ENCODE measurements around the gene EXOC3L1.
A peak's percentile ranks its signal among the peaks of the same experiment; 100 is the strongest.

DNA sequence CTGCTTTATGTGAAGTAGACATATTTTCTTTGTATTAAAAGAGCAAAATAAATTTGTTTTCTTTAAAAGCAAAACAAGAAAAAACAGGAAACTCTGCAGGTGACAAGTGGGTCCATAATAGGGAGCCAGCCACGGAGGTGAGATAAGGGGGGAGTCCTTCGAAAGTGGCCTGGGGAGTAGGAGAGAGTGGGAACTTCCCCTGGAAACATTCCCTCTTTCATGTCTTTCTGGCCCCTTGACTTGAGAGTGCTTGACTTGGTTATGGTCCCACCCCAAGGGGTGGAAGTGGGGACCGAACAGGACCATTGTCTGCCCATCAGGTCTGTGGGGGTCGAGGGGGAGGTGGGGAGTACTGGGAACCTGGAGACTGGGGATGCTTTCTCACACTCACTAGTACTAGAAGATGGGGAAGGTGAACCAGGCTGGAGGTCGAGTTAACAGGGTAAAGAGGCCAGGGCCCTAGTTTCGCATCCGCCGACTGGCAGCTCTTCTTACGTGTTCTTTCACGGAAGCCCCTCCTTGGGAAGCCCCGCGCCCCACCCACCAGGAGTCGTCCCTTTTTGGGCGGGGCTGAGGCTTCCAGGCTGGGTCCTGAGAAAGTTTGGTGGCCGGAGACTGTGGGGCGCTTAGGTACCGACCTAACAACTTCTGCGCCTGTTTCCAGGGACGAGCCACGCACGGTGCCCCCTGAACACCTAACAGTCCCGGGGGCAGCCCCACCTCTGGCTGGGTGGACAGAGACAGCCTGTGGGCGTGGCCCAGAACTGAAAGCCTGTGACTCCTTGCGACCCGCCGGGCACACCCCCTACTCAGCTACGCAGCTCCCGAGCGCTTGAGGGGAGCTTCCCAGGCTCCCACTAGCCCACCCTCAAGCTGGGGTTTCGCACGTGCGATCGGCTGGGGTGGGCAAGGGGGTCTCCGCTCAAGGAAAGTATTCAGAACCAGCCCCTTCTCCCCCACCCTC lies 31.0 kb downstream of the EXOC3L1 start:
- TF ChIP-seq, protein P1, sequence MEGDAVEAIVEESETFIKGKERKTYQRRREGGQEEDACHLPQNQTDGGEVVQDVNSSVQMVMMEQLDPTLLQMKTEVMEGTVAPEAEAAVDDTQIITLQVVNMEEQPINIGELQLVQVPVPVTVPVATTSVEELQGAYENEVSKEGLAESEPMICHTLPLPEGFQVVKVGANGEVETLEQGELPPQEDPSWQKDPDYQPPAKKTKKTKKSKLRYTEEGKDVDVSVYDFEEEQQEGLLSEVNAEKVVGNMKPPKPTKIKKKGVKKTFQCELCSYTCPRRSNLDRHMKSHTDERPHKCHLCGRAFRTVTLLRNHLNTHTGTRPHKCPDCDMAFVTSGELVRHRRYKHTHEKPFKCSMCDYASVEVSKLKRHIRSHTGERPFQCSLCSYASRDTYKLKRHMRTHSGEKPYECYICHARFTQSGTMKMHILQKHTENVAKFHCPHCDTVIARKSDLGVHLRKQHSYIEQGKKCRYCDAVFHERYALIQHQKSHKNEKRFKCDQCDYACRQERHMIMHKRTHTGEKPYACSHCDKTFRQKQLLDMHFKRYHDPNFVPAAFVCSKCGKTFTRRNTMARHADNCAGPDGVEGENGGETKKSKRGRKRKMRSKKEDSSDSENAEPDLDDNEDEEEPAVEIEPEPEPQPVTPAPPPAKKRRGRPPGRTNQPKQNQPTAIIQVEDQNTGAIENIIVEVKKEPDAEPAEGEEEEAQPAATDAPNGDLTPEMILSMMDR (IDR thresholded peaks at IDR 0.05), result no peak
- TF ChIP-seq EZH2 (IDR thresholded peaks at IDR 0.05), result peak; percentile 70

Data from neural progenitor cell (in vitro differentiated cells).